Activated T-cell treated with anti-CD3 and anti-CD28 coated beads, Interleukin-2, amount 50 U/mL, for 1 hour (primary cell): ENCODE measurements around the gene A3GALT2.
"Not testable (repeated sequence)": the region's sequence is repeated elsewhere in the genome, so short reads cannot be mapped to it uniquely, and the experiment has no call there.

ENCODE experiments used
- DNase-seq: peaks from one replicate; pipeline ENCODE4 v3.0.0-alpha.2; 2020

A3GALT2 gene

DNA sequence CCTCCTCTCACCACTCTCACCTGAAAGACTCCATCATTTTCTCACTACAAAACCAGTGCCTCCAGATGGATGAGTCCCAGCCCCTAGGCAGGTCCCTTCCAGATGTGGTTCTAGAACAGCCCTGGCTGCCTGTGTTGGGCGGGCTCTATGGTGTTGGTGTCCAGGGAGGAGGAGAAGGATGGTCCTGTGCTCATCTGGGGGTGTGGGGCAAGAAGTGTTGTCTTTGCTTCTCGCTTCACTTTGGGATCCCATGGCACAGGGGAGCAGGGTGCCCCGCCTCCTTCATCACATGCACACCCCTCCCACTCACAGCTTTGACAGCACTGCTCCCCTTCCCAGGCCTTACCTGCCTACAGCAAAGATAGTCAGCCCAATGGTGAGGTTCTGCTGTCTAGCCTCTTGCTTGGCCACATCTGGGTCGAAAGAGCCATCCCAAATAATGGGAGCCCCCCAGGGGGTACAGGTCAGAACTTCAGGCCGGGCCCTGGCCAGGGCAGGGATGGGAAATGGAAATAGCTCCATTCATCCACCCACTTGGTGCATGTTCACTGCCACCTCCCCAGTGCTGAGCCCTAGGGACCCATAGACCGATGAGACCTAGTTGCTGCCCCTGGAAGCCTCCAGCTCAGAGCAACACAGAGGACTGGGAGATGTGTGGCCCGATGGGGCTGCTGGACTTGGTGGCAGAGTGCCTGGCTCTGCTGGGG lies 9.0 kb downstream of the A3GALT2 start:
- DNase-seq, result no peak

DNA sequence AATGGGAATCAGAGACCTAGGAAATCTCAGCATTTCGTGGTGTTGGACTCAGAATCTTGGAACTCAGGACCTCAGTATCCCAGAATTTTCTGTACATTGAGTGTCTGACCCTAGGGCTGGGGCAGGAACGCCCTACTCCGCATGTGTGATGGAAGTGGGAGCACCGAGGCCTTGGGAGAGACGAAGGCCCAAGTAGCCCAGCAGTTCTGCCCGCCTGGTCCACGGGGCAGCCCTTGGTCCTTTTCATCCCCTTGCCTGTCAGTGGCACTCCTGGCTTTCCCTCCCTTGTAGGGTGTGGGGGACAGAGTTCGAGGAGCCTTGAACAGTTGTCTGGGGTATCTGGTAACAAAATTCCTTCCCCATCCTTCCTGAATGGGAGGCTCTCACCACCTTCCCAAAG lies 10.2 kb downstream of the A3GALT2 start:
- DNase-seq, result no peak

GRCh38 chr1:33309351-33309750 lies 11.5 kb downstream of the A3GALT2 start:
- DNase-seq, result not testable (repeated sequence)

- DNase-seq, result no peak
Measured at GRCh38 chr1:33307494-33307864, 13.4 kb downstream of the A3GALT2 start.

DNA sequence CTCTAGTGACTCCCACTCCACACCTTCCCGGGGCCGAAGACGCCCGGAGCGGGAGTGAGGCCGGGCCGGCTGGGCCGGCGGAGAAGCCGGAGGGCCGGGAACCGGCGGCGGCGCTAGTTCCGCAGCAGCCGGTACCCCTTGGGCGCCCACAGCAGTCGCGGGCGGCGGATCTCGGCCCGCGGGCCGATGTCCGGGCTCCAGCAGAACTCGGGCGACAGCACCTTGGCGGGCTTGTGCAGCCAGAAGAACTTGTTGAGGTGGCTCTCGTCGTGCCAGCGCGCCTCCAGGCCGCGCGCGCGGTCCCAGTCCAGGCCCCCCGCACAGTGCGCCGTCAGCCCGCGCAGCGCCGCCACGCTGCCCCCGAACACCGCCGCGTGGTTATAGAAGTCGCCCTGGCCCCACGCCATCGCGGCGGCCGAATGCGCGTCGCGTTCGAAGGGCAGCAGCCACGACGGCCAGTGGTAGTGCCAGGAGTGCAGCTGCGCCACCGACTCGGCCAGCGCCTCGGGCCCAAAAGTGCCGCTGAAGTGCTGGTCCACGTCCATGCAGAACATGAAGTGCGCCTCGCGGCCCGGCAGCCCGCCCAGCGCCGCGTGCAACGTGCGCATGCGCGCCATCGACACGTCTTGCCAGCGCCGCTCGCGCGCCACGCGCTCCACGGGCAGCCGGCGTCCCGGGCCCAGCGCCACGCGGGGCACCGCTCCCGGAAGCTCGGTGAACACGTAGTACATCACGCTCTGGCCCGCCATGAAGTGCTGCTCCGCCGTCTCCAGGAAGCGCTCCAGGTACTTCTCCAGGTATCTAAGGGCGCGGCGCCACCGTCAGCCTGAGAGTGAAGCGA lies 14.0 kb downstream of the A3GALT2 start:
- DNase-seq, result no peak

DNA sequence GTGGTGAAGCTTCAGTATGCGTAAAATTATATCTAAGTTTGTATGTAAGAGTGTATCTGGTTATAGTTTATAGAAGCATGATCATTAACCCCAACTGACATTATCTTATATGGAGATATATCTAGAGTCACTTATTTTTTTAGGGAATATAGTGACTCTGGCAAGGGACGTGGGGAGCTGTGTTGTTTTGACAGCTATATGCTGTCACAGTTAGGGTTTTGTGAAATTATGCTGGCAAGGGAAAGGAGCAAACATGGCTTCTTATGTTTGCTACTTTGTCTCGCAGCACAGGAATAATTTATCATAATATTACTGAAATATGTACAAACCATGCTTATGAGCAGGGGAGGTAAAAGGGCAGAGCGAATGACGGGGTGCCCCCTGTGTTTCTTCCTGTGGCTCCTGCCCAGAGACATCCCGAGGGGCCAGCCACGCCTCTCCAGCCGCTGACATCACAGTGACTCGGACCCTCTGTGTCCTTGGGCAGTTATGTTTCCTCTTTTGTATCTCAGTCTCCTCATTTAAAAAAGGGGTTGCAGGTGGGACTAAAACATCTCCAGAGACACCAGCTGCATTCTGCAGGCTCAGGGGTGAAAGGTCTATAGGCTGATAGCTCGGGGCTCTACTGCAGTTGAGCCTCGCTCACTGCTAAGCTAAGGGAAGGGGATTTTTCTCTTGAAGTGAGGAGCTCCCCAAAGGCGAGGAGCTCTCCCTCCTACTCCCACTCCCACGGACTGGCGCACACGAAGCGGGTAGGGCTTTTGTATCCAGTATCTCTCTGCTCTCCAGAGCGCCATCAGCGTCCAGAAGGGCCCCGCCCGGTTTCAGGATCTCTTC lies 14.9 kb downstream of the A3GALT2 start:
- no peak for DNase-seq

GRCh38 chr1:33305016-33305415 lies 15.9 kb downstream of the A3GALT2 start:
- DNase-seq, result no peak

DNA sequence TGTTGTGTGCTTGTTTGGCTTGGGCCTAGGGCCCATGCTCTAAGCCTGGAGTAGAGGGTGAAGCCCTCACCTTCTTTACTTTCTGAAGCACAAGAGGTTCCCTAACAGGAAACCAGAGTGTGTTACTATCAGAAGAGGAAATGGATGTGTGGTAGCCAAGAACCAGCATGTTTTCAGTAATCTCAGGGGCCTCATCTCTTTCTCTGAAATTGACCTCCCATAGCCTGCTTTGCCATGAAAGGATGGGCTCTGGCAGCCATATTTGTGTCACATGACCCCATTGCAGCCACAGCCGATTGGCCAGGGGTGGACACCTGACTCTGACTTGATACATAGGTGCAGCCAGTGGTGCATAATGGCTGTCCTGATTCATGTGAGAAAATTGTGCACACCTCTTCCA lies 18.6 kb downstream of the A3GALT2 start:
- DNase-seq, result no peak

DNA sequence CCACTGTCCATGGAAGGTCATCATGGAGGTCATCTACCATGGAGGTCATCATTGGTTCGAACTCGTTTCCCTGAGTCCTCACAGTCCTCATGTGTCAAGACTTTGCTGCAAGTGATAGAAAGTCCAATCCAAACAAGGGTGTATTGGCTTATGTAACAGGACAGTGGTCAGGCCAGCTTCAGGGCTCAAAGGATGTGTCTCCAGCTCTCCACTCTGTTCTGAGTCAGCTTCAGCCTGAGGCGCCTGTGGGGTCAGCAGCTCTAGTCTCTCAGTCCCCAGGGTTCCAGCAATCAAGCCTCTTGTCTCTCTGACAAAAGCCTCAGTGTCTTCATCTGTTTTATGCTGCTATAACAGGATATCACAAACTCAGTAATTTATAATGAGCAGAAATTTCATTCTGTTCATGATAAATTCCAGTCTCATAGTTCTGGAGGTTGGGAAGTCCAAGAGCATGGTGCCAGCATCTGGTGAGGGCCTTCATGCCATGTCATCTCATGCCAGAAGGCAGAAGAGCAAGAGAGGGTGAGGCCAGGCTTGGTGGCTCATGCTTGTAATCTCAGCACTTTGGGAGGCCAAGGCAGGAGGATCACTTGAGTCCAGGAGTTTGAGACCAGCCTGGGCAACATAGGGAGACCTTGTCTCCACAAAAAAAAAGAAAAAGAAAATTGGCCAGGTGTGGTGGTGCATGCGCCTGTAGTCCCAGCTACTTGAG lies 19.5 kb downstream of the A3GALT2 start:
- DNase-seq, result no peak

DNA sequence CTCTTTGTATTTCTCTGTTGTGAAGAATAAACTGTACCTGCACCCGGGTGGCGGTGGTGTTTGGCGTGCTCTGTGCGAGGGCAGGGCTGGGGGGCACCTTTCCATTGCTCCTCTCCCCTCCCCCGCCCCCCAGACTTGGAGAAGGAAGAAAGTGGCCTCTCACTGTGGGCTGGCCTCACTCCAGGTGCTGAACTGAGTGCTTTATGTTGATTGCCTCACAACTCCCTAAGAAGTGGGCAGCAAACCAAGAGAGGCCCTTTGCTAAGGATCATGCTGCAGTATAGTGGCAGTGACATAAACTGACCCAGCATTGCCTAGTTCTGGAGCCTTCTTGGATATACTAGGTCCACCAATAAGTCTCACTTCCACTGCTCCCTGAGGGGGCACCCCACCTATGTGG lies 20.2 kb downstream of the A3GALT2 start:
- no peak for DNase-seq

- DNase-seq, result no peak
Measured at GRCh38 chr1:33299461-33300155, 21.3 kb downstream of the A3GALT2 start.

- peak; percentile 64 for DNase-seq
Measured at GRCh38 chr1:33298623-33299277, 22.1 kb downstream of the A3GALT2 start.

DNA sequence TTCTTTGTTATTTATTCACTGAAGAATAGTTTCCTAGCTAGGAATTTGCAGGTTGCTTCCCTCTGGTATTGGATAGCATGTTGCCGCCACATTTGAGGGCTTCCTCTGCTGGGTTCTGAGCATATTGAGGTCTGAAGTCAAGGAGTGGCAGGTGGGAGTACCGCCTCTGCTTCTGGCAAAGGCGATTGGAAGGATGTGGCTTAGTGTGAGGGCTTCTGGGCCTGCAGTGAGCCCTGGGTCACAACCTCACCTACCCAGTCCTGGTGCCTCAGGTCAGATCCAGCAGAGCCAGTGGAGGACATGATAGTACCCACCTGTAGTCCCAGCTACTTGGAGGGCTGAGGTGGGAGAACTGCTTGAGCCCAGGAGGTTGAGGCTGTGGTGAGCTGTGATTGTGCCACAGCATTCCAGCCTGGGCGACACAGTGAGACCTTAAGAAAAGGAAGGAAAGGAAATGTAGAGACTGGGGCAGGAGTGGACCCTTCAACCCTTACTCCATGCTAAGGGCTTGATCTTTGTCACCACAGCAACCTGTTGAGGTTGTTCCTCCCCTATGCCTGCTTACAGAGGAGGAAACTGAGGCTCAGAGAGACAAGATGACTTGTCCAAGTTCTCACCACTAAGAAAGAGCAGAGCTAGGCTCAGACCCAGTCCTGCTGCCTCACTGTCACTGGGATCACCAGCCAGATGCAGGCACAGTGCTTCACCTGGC lies 22.8 kb downstream of the A3GALT2 start:
- DNase-seq, result no peak

- DNase-seq, result no peak
Measured at GRCh38 chr1:33296824-33297223, 24.1 kb downstream of the A3GALT2 start.

GRCh38 chr1:33296082-33296458 lies 24.8 kb downstream of the A3GALT2 start:
- DNase-seq, result no peak

DNA sequence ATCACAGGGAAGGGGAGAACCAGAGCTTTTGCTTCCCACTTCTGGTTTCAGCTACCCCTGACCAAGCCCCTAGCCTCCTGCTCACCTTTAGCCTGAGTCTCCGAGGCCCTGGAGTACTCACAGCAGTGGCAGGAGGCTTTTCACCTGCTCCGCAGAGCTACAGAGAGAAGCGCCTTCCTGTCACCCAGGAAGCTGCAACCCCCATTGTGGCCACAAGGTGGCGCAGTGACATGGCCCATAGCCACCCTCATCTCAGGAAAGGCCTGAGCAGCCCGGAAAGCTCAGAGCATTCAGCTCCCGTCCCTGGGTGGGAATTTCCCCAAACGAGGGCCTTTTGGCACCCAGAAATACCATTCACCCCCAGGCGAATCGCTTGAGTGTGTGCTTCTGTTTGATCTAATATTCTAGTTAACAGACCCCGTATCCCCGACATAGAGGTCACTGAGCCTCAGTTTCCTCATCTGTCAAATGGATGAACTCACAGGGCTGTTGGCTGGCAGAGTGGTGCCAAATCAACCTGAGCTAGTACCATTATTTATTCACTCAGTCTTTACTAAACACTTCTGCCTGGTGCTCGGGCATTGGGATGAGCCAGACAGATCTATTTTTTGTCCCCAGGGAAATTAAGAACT lies 25.3 kb downstream of the A3GALT2 start:
- DNase-seq, result peak; percentile 92

DNA sequence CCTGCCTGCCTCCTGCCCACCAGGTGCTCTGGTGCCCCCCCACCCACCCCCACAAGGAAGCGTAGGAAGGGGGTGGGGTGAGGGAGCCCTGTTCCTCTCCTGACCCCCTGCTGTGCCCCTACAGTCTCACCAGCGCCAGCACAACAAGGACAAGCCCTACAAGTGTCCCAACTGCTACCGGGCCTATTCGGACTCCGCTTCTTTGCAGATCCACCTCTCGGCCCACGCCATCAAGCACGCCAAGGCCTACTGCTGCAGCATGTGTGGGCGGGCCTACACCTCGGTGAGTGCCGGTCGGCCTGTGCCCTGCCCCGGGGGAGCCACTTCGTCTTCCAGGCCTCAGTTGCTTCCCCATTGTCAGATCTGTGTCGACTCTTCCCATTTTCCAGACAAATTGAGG lies 25.9 kb downstream of the A3GALT2 start:
- DNase-seq, result no peak

DNA sequence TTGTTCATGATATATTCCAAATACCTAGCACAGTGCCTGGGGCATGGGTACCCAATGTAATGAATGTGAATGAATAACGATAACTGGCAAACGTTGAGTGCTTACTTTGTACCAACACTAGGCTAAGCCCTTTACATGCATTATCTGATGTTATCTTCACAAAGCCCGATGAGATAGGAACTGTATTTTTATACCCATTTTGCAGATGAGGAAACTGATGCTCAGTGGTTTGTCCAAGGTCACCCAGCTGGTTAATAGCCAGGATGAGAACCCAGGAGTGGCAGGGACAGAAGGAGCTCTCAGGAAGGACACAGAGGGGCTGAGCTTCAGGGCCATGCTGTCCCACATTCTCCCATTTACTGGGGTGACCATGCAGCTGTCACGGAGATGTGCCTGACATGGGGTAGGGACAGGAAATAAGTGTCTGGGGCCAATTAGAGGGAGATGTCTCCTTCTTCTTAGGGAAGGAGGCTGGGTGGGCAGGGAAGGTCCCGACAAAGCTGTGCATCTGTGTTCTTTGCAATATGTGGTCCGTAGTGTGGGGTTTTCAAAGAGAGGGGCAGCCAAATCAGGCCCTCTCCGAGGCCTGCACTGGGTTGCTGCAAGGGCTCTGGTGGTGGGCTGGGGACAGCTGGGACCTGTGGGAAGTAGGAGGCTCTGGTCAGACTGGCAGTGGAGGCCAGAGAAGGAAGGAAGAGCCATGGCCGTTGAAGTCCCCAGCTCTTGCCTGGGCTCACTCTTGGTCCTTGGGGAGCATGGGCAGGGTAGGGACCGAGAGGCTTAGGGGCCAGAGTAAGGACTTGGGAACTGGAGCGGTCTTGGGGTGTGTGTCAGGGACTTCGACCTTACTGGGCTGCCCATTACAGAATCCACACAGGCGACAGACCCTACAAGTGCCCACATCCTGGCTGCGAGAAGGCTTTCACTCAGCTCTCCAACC lies 26.6 kb downstream of the A3GALT2 start:
- no peak for DNase-seq

DNA sequence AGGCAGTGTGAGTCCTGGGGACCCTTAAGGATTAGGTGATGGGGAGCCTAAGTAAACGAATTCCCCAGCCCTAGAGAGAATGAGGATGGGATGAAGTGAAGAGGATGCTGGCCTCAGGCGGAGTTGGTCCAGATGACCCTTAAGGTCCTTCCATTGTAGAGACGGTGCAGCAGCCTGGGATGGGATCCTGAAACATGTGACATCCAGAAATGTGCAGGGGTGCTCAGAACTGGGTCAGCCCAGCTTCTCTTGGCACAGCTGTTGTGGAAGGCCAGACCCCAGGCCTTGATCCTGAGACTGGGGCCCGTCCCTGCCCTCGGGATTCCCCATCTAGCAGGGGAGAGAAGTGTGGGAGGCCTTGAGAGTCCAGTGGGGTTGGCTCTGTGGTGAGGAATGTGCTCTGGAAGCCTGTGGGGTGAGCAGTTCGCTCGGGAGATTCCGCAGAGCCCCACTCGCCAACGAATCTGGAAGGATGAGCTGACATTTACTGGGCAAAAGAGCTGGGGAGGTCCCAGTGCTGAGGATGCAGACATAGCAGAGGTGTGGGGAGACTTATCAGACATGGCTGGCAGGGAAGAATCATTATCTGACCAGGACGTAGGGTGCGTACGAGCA lies 28.1 kb downstream of the A3GALT2 start:
- DNase-seq, result no peak
